SK-N-SH (cell line): ENCODE measurements around the gene AMPH.

Experiments used
- CTCF ChIP-seq: fragments of 200-600 bp; sonication (generic); IDR thresholded peaks from 2 replicates; pipeline ENCODE4 v1.6.1; 2017; ENCODE audit warnings: antibody characterized with exemption, mild to moderate bottlenecking, moderate library complexity
- EP300 ChIP-seq, 2 experiments: IDR thresholded peaks; 2 replicates each; pipeline versions ENCODE4 v1.4.0 to v1.6.1; 2012; ENCODE audit warnings: borderline replicate concordance in 1 of 2, low read depth in 1 of 2, low read length in 1 of 2
- EZH2phosphoT487 ChIP-seq: fragments of 200-600 bp; sonication (generic); IDR thresholded peaks from 2 replicates; pipeline ENCODE4 v1.6.1; 2017; ENCODE audit warnings: low read depth, mixed run types, mild to moderate bottlenecking, antibody characterized with exemption, moderate library complexity, borderline replicate concordance
- FOXM1 ChIP-seq: IDR thresholded peaks from 2 replicates; pipeline ENCODE4 v1.4.0; 2012; ENCODE audit warnings: low read depth, mild to moderate bottlenecking
- JUND ChIP-seq: IDR thresholded peaks from 2 replicates; pipeline ENCODE4 v1.4.0; 2012
- MAX ChIP-seq: IDR thresholded peaks from 2 replicates; pipeline ENCODE4 v1.4.0; 2012; ENCODE audit warnings: low read depth
- NFIC ChIP-seq: IDR thresholded peaks from 2 replicates; pipeline ENCODE4 v1.4.0; 2012; ENCODE audit warnings: borderline replicate concordance
- NRF1 ChIP-seq: IDR thresholded peaks from 2 replicates; pipeline ENCODE4 v1.6.1; 2012; ENCODE audit warnings: low read depth, mild to moderate bottlenecking, low read length
- RAD21 ChIP-seq: IDR thresholded peaks from 2 replicates; pipeline ENCODE4 v1.6.1; 2012; ENCODE audit warnings: mild to moderate bottlenecking, low read length
- REST ChIP-seq: IDR thresholded peaks from 2 replicates; pipeline ENCODE4 v1.6.1; 2012; ENCODE audit warnings: mild to moderate bottlenecking, low read depth, low read length, moderate library complexity
- USF1 ChIP-seq: IDR thresholded peaks from 2 replicates; pipeline ENCODE4 v1.4.0; 2012; ENCODE audit warnings: low read depth, borderline replicate concordance

GRCh38 chr7:38677981-38678697, 47.0 kb upstream of the AMPH start:
- no peak for TF ChIP-seq CTCF
- TF ChIP-seq REST, result no peak
- no peak for TF ChIP-seq RAD21
- TF ChIP-seq MAX, result no peak
- TF ChIP-seq FOXM1, result no peak
- no peak for TF ChIP-seq NRF1
- TF ChIP-seq USF1, result no peak
- no peak for TF ChIP-seq JUND
- TF ChIP-seq EZH2phosphoT487, result no peak
- TF ChIP-seq EP300 (IDR thresholded peaks at IDR 0.05; ENCODE audit: borderline replicate concordance in 1 of 2, low read depth in 1 of 2, low read length in 1 of 2), result no peak
- no peak for TF ChIP-seq NFIC
